GM23338 (cell line): ENCODE measurements around the gene SPATA9. TPM values are rescaled to one million over a fixed set of nuclear protein-coding genes. Genes with fewer than 3 reads are reported as not detected.

Experiments
- ATAC-seq: fragments of 200-7000 bp; cut with Tn5 transposase; 3 replicates; pipeline ENCODE4 v1.9.1; 2020
- DNase-seq: peaks from one replicate; pipeline ENCODE4 v3.0.0-alpha.2; 2015; ENCODE audit warnings: low spot score
- H2AFZ ChIP-seq: fragments of 200-600 bp; sonication (generic); 2 replicates; pipeline ENCODE4 v1.8.0; 2016; ENCODE audit warnings: antibody characterized with exemption, mild to moderate bottlenecking, moderate library complexity
- H3F3A ChIP-seq: fragments of 200-600 bp; sonication (generic); replicated peaks from 2 replicates; pipeline ENCODE4 v1.8.0; 2017; ENCODE audit warnings: antibody characterized with exemption, mixed run types, low read depth
- H3K27ac ChIP-seq: fragments of 200-600 bp; sonication (generic); 2 replicates; pipeline ENCODE4 v1.6.1; 2016; ENCODE audit warnings: low read depth
- H3K27me3 ChIP-seq: fragments of 200-600 bp; sonication (generic); 2 replicates; pipeline ENCODE4 v1.8.0; 2016; ENCODE audit warnings: mild to moderate bottlenecking, mixed run types, moderate library complexity; ENCODE audit not compliant: insufficient read depth
- H3K36me3 ChIP-seq: fragments of 200-600 bp; sonication (generic); 2 replicates; pipeline ENCODE4 v1.8.0; 2016; ENCODE audit warnings: mild to moderate bottlenecking; ENCODE audit not compliant: insufficient read depth
- H3K4me1 ChIP-seq: fragments of 200-600 bp; sonication (generic); 2 replicates; pipeline ENCODE4 v1.8.0; 2016; ENCODE audit warnings: mild to moderate bottlenecking, moderate library complexity; ENCODE audit not compliant: insufficient read depth
- H3K4me2 ChIP-seq: fragments of 200-600 bp; sonication (generic); 2 replicates; pipeline ENCODE4 v1.7.1; 2017; ENCODE audit warnings: mixed run types
- H3K4me3 ChIP-seq: fragments of 200-600 bp; sonication (generic); 2 replicates; pipeline ENCODE4 v1.6.1; 2016; ENCODE audit warnings: mixed run types
- H3K79me2 ChIP-seq: fragments of 200-600 bp; sonication (generic); replicated peaks from 2 replicates; pipeline ENCODE4 v1.8.0; 2017; ENCODE audit warnings: mild to moderate bottlenecking; ENCODE audit not compliant: insufficient read depth
- H3K9me2 ChIP-seq: fragments of 200-600 bp; sonication (generic); 2 replicates; pipeline ENCODE4 v1.8.0; 2017; ENCODE audit not compliant: insufficient read depth
- H4K20me1 ChIP-seq: fragments of 200-600 bp; sonication (generic); replicated peaks from 2 replicates; pipeline ENCODE4 v1.8.0; 2017; ENCODE audit warnings: mild to moderate bottlenecking; ENCODE audit not compliant: insufficient read depth
- H3K27ac Mint-ChIP-seq: 2 replicates; pipeline ENCODE4 v1.8.0; 2020; ENCODE audit warnings: inconsistent platforms, mild to moderate bottlenecking, moderate library complexity, mixed read lengths
- H3K27me3 Mint-ChIP-seq: 3 replicates; pipeline ENCODE4 v1.8.0; 2022; ENCODE audit warnings: low read depth, mild to moderate bottlenecking, moderate library complexity, mixed read lengths, inconsistent platforms; ENCODE audit not compliant: insufficient read depth, poor library complexity
- H3K36me3 Mint-ChIP-seq: 3 replicates; pipeline ENCODE4 v1.8.0; 2021; ENCODE audit warnings: low read depth, mild to moderate bottlenecking, inconsistent platforms, moderate library complexity, mixed read lengths
- H3K4me1 Mint-ChIP-seq: 3 replicates; pipeline ENCODE4 v1.8.0; 2020; ENCODE audit warnings: mild to moderate bottlenecking, inconsistent platforms, mixed read lengths
- H3K4me3 Mint-ChIP-seq: 3 replicates; pipeline ENCODE4 v1.8.0; 2021; ENCODE audit warnings: moderate library complexity, mild to moderate bottlenecking, inconsistent platforms, mixed read lengths
- H3K9me3 Mint-ChIP-seq: 3 replicates; pipeline ENCODE4 v1.8.0; 2020; ENCODE audit warnings: moderate library complexity, mild to moderate bottlenecking, inconsistent platforms, mixed read lengths
- EZH2 ChIP-seq: fragments of 200-600 bp; sonication (generic); IDR thresholded peaks from one replicate; pipeline ENCODE4 v1.8.0; 2017; ENCODE audit warnings: antibody characterized with exemption, mild to moderate bottlenecking, low read depth; ENCODE audit not compliant: unreplicated experiment
- JUNB ChIP-seq: IDR thresholded peaks from one replicate; pipeline ENCODE4 v1.6.1; 2016; ENCODE audit warnings: antibody characterized with exemption; ENCODE audit not compliant: unreplicated experiment
- NANOG ChIP-seq: IDR thresholded peaks from 2 replicates; pipeline ENCODE4 v1.6.1; 2016; ENCODE audit warnings: antibody characterized with exemption, borderline replicate concordance
- STAT1 ChIP-seq: IDR thresholded peaks from one replicate; pipeline ENCODE4 v1.6.1; 2016; ENCODE audit warnings: antibody characterized with exemption; ENCODE audit not compliant: unreplicated experiment
- polyA plus RNA-seq: library from polyadenylated mRNA; unstranded; fragments of >200 nt; fragmentation: Nextera tagmentation; extraction: Ambion mirVana; gene quantifications from 2 replicates; pipeline ENCODE4 v1.2.1, GENCODE V29; 2016
- total RNA-seq: library from RNA; depleted of rRNA; stranded (reverse); fragments of >200 nt; shearing (Covaris generic); gene quantifications from 2 replicates; pipeline ENCODE4 v1.2.3, GENCODE V29; 2014
- TF ChIP-seq, protein P1 (sequence below): IDR thresholded peaks from 2 replicates; pipeline ENCODE4 v1.6.1; 2016; ENCODE audit warnings: antibody characterized with exemption
- TF ChIP-seq, protein P2 (sequence below), 2 experiments: fragments of 200-600 bp in 1 of 2; sonication (generic) in 1 of 2; conservative IDR thresholded peaks; 2 replicates each; pipeline versions ENCODE4 v1.5.1 to v1.6.1; 2016 to 2017; ENCODE audit warnings: antibody characterized with exemption in 2 of 2, low read depth in 2 of 2, mild to moderate bottlenecking in 2 of 2, moderate library complexity in 1 of 2
- TF ChIP-seq, protein P3 (sequence below): fragments of 250-450 bp; sonication (Bioruptor Pico); IDR thresholded peaks from 2 replicates; pipeline ENCODE4 v1.5.0; 2020; ENCODE audit warnings: mild to moderate bottlenecking, moderate library complexity

SPATA9 gene
- total and polyA plus RNA-seq, 2 experiments from 2014 or later = not detected

DNA sequence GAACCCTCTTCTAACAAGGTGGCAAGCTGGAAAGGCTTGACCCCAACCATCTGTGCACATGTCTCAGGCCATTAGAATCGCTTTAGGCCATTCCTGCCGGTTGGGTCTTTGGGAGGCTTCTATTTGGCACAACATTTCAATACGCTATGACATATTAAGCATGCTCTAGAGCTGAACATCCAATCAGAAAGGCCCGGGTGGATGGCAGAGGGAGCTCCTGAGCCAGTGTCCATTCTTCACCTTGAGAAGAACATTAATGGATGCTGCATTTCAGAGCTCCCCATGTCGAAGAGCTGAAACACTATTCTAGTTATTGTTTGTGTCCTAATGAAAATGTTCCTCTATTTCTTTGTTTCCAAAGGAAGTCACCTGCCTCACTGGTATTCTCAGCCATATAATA is 12.8 kb downstream of the SPATA9 start:
- DNase-seq (no peak), ATAC-seq (no peak)
- Histone ChIP-seq H2AFZ (peak overlapping the region; percentile 57; the same call in 1 of the 2 replicates), H3K4me3 (no peak overlapping the region), H4K20me1 (no peaks in the 10 kb centered on the region), H3F3A (no peaks in the 10 kb centered on the region), H3K36me3 (no peaks in the 10 kb centered on the region), H3K4me1 (no peaks in the 10 kb centered on the region), H3K79me2 (no peaks in the 10 kb centered on the region), H3K27ac (no peak overlapping the region), H3K27me3 (no peaks in the 10 kb centered on the region), H3K4me2 (no peak overlapping the region), H3K9me2 (no peaks in the 10 kb centered on the region)
- no peak for TF ChIP-seq STAT1
- TF ChIP-seq, protein P1, sequence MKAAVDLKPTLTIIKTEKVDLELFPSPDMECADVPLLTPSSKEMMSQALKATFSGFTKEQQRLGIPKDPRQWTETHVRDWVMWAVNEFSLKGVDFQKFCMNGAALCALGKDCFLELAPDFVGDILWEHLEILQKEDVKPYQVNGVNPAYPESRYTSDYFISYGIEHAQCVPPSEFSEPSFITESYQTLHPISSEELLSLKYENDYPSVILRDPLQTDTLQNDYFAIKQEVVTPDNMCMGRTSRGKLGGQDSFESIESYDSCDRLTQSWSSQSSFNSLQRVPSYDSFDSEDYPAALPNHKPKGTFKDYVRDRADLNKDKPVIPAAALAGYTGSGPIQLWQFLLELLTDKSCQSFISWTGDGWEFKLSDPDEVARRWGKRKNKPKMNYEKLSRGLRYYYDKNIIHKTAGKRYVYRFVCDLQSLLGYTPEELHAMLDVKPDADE = no peak
- TF ChIP-seq NANOG = no peak
- TF ChIP-seq, protein P2, sequence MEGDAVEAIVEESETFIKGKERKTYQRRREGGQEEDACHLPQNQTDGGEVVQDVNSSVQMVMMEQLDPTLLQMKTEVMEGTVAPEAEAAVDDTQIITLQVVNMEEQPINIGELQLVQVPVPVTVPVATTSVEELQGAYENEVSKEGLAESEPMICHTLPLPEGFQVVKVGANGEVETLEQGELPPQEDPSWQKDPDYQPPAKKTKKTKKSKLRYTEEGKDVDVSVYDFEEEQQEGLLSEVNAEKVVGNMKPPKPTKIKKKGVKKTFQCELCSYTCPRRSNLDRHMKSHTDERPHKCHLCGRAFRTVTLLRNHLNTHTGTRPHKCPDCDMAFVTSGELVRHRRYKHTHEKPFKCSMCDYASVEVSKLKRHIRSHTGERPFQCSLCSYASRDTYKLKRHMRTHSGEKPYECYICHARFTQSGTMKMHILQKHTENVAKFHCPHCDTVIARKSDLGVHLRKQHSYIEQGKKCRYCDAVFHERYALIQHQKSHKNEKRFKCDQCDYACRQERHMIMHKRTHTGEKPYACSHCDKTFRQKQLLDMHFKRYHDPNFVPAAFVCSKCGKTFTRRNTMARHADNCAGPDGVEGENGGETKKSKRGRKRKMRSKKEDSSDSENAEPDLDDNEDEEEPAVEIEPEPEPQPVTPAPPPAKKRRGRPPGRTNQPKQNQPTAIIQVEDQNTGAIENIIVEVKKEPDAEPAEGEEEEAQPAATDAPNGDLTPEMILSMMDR (conservative IDR thresholded peaks at IDR 0.05; ENCODE audit: low read depth in 2 of 2) = 0 out of 4 replicates have a peak, but pooled peaks of 1 of the 2 experiments have one; percentile 2
- TF ChIP-seq EZH2 = no peak
- no peak for TF ChIP-seq JUNB
- TF ChIP-seq, protein P3, sequence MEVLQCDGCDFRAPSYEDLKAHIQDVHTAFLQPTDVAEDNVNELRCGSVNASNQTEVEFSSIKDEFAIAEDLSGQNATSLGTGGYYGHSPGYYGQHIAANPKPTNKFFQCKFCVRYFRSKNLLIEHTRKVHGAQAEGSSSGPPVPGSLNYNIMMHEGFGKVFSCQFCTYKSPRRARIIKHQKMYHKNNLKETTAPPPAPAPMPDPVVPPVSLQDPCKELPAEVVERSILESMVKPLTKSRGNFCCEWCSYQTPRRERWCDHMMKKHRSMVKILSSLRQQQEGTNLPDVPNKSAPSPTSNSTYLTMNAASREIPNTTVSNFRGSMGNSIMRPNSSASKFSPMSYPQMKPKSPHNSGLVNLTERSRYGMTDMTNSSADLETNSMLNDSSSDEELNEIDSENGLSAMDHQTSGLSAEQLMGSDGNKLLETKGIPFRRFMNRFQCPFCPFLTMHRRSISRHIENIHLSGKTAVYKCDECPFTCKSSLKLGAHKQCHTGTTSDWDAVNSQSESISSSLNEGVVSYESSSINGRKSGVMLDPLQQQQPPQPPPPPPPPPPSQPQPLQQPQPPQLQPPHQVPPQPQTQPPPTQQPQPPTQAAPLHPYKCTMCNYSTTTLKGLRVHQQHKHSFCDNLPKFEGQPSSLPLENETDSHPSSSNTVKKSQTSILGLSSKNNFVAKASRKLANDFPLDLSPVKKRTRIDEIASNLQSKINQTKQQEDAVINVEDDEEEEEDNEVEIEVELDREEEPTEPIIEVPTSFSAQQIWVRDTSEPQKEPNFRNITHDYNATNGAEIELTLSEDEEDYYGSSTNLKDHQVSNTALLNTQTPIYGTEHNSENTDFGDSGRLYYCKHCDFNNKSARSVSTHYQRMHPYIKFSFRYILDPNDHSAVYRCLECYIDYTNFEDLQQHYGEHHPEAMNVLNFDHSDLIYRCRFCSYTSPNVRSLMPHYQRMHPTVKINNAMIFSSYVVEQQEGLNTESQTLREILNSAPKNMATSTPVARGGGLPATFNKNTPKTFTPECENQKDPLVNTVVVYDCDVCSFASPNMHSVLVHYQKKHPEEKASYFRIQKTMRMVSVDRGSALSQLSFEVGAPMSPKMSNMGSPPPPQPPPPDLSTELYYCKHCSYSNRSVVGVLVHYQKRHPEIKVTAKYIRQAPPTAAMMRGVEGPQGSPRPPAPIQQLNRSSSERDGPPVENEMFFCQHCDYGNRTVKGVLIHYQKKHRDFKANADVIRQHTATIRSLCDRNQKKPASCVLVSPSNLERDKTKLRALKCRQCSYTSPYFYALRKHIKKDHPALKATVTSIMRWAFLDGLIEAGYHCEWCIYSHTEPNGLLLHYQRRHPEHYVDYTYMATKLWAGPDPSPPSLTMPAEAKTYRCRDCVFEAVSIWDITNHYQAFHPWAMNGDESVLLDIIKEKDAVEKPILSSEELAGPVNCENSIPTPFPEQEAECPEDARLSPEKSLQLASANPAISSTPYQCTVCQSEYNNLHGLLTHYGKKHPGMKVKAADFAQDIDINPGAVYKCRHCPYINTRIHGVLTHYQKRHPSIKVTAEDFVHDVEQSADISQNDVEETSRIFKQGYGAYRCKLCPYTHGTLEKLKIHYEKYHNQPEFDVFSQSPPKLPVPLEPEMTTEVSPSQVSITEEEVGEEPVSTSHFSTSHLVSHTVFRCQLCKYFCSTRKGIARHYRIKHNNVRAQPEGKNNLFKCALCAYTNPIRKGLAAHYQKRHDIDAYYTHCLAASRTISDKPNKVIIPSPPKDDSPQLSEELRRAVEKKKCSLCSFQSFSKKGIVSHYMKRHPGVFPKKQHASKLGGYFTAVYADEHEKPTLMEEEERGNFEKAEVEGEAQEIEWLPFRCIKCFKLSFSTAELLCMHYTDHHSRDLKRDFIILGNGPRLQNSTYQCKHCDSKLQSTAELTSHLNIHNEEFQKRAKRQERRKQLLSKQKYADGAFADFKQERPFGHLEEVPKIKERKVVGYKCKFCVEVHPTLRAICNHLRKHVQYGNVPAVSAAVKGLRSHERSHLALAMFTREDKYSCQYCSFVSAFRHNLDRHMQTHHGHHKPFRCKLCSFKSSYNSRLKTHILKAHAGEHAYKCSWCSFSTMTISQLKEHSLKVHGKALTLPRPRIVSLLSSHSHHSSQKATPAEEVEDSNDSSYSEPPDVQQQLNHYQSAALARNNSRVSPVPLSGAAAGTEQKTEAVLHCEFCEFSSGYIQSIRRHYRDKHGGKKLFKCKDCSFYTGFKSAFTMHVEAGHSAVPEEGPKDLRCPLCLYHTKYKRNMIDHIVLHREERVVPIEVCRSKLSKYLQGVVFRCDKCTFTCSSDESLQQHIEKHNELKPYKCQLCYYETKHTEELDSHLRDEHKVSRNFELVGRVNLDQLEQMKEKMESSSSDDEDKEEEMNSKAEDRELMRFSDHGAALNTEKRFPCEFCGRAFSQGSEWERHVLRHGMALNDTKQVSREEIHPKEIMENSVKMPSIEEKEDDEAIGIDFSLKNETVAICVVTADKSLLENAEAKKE (CRISPR knock-in tag) = no peak
- Mint-ChIP-seq H3K36me3 (no peaks in the 10 kb centered on the region), H3K4me1 (no peaks in the 10 kb centered on the region), H3K4me3 (no peak overlapping the region), H3K9me3 (no peaks in the 10 kb centered on the region; the same call in 2 of the 3 replicates), H3K27me3 (no peaks in the 10 kb centered on the region), H3K27ac (no peak overlapping the region)
